Measurements from ENCODE around the gene RPL26.

- no peak for TF ChIP-seq CTCF (IDR thresholded peaks at IDR 0.05)
- TF ChIP-seq POLR2A (IDR thresholded peaks at IDR 0.05): no peak
- no peak for TF ChIP-seq EP300 (IDR thresholded peaks at IDR 0.05)
These were observed 50.9 kb downstream of the RPL26 start for GRCh38 chr17:8332128-8332527.
